H9 (cell line): ENCODE measurements around the gene SDR42E1. TPM values are rescaled to one million over a fixed set of nuclear protein-coding genes. Genes with fewer than 3 reads are reported as not detected.
"Not testable (repeated sequence)": the region's sequence is repeated elsewhere in the genome, so short reads cannot be mapped to it uniquely, and the experiment has no call there.

ENCODE experiments used
- DNase-seq: peaks from one replicate; pipeline ENCODE4 v3.0.0-alpha.2; 2017
- H2AFZ ChIP-seq: one replicate; pipeline ENCODE4 v1.6.1; 2013; ENCODE audit warnings: mild to moderate bottlenecking, low read length, control low read depth, moderate library complexity
- H2AK5ac ChIP-seq: 2 replicates; pipeline ENCODE4 v1.6.1; 2013; ENCODE audit warnings: low read length, control low read depth, mixed read lengths; ENCODE audit not compliant: insufficient read length
- H2BK120ac ChIP-seq: one replicate; pipeline ENCODE4 v1.6.1; 2013; ENCODE audit warnings: low read depth, mild to moderate bottlenecking, low read length, control low read depth, inconsistent platforms; ENCODE audit not compliant: poor library complexity, severe bottlenecking
- H2BK12ac ChIP-seq: 2 replicates; pipeline ENCODE4 v1.6.1; 2013; ENCODE audit warnings: low read length, control low read depth, mixed read lengths, low read depth; ENCODE audit not compliant: insufficient read length
- H2BK15ac ChIP-seq: 2 replicates; pipeline ENCODE4 v1.6.1; 2013; ENCODE audit warnings: low read depth, low read length, control low read depth
- H2BK20ac ChIP-seq: one replicate; pipeline ENCODE4 v1.6.1; 2013; ENCODE audit warnings: low read depth, mild to moderate bottlenecking, low read length, control low read depth, inconsistent platforms; ENCODE audit not compliant: poor library complexity, severe bottlenecking
- H2BK5ac ChIP-seq: 2 replicates; pipeline ENCODE4 v1.6.1; 2013; ENCODE audit warnings: low read length, control low read depth, mixed read lengths; ENCODE audit not compliant: insufficient read length
- H3K14ac ChIP-seq: 2 replicates; pipeline ENCODE4 v1.6.1; 2013; ENCODE audit warnings: low read length, control low read depth; ENCODE audit not compliant: insufficient read depth
- H3K18ac ChIP-seq: 2 replicates; pipeline ENCODE4 v1.6.1; 2013; ENCODE audit warnings: low read depth, mild to moderate bottlenecking, mixed read lengths, low read length, control low read depth; ENCODE audit not compliant: insufficient read length
- H3K23ac ChIP-seq: 2 replicates; pipeline ENCODE4 v1.6.1; 2013; ENCODE audit warnings: low read length, control low read depth, mixed read lengths, low read depth; ENCODE audit not compliant: insufficient read length
- H3K23me2 ChIP-seq: 2 replicates; pipeline ENCODE4 v1.6.1; 2013; ENCODE audit warnings: low read depth, mild to moderate bottlenecking, mixed read lengths, low read length, control low read depth; ENCODE audit not compliant: insufficient read length, poor library complexity, severe bottlenecking
- H3K27ac ChIP-seq: 2 replicates; pipeline ENCODE4 v1.5.1; 2013; ENCODE audit warnings: low read length, control low read depth, mixed read lengths, low read depth; ENCODE audit not compliant: insufficient read length
- H3K27me3 ChIP-seq: 2 replicates; pipeline ENCODE4 v1.6.1; 2013; ENCODE audit warnings: low read length, control low read depth, inconsistent platforms; ENCODE audit not compliant: insufficient read depth
- H3K4ac ChIP-seq: 2 replicates; pipeline ENCODE4 v1.6.1; 2013; ENCODE audit warnings: low read depth, mild to moderate bottlenecking, control low read depth, inconsistent platforms, low read length, moderate library complexity
- H3K4me1 ChIP-seq: 2 replicates; pipeline ENCODE4 v1.6.1; 2013; ENCODE audit warnings: low read length, control low read depth, inconsistent platforms; ENCODE audit not compliant: insufficient read depth
- H3K4me2 ChIP-seq: 2 replicates; pipeline ENCODE4 v1.6.1; 2013; ENCODE audit warnings: low read length, control low read depth, mixed read lengths; ENCODE audit not compliant: insufficient read length, insufficient read depth
- H3K56ac ChIP-seq: 2 replicates; pipeline ENCODE4 v1.6.1; 2013; ENCODE audit warnings: low read depth, mild to moderate bottlenecking, mixed read lengths, low read length, control low read depth; ENCODE audit not compliant: insufficient read length
- H3K79me1 ChIP-seq: 2 replicates; pipeline ENCODE4 v1.6.1; 2013; ENCODE audit warnings: low read depth, mild to moderate bottlenecking, moderate library complexity, low read length, control low read depth, inconsistent platforms; ENCODE audit not compliant: insufficient read depth, poor library complexity, severe bottlenecking
- H3K79me2 ChIP-seq: 2 replicates; pipeline ENCODE4 v1.6.1; 2013; ENCODE audit warnings: low read length, control low read depth, inconsistent platforms; ENCODE audit not compliant: insufficient read depth
- H3K9ac ChIP-seq: 2 replicates; pipeline ENCODE4 v1.6.1; 2013; ENCODE audit warnings: low read length, control low read depth, mixed read lengths; ENCODE audit not compliant: insufficient read length; ENCODE audit errors: extremely low read depth
- H3K9me3 ChIP-seq: one replicate; pipeline ENCODE4 v1.6.1; 2013; ENCODE audit warnings: low read depth, low read length, inconsistent platforms; ENCODE audit not compliant: control insufficient read depth
- H3T11ph ChIP-seq: one replicate; pipeline ENCODE4 v1.6.1; 2013; ENCODE audit warnings: mild to moderate bottlenecking, low read length, control low read depth, inconsistent platforms
- H4K20me1 ChIP-seq: one replicate; pipeline ENCODE4 v1.6.1; 2013; ENCODE audit not compliant: control insufficient read depth, insufficient read length, insufficient read depth
- H4K5ac ChIP-seq: 2 replicates; pipeline ENCODE4 v1.6.1; 2013; ENCODE audit warnings: low read depth, mild to moderate bottlenecking, mixed read lengths, low read length, control low read depth; ENCODE audit not compliant: insufficient read length
- H4K8ac ChIP-seq: replicated peaks from 2 replicates; pipeline ENCODE4 v1.6.1; 2013; ENCODE audit warnings: low read length, control low read depth, mixed read lengths, low read depth; ENCODE audit not compliant: insufficient read length
- H4K91ac ChIP-seq: 2 replicates; pipeline ENCODE4 v1.6.1; 2013; ENCODE audit warnings: low read depth, mild to moderate bottlenecking, moderate library complexity, mixed read lengths, low read length, control low read depth; ENCODE audit not compliant: insufficient read length
- H3K27ac Mint-ChIP-seq, 3 experiments: 2 replicates in 2 of 3; 3 replicates in 1 of 3; pipeline ENCODE4 v1.8.0; 2020 to 2021; ENCODE audit warnings: mixed read lengths in 3 of 3, mild to moderate bottlenecking in 1 of 3, moderate library complexity in 1 of 3
- H3K27me3 Mint-ChIP-seq: 2 replicates; pipeline ENCODE4 v1.8.0; 2021; ENCODE audit warnings: low read depth, mild to moderate bottlenecking, moderate library complexity, mixed read lengths
- H3K36me3 Mint-ChIP-seq, 3 experiments: 2 replicates in 2 of 3; 3 replicates in 1 of 3; pipeline ENCODE4 v1.8.0; 2020 to 2021; ENCODE audit warnings: low read depth in 3 of 3, mixed read lengths in 3 of 3; ENCODE audit not compliant: insufficient read depth in 1 of 3
- H3K4me1 Mint-ChIP-seq, 2 experiments: 2 replicates each; pipeline ENCODE4 v1.8.0; 2020; ENCODE audit warnings: mixed read lengths in 2 of 2
- H3K4me3 Mint-ChIP-seq, 2 experiments: 2 replicates in 1 of 2; 3 replicates in 1 of 2; pipeline ENCODE4 v1.8.0; 2020 to 2021; ENCODE audit warnings: mild to moderate bottlenecking in 2 of 2, mixed read lengths in 2 of 2, moderate library complexity in 1 of 2
- H3K9me3 Mint-ChIP-seq, 2 experiments: 2 replicates in 1 of 2; 3 replicates in 1 of 2; pipeline ENCODE4 v1.8.0; 2020; ENCODE audit warnings: mild to moderate bottlenecking in 2 of 2, mixed read lengths in 2 of 2, moderate library complexity in 1 of 2
- WGBS: extraction: QIAGEN DNeasy Blood & Tissue Kit; methylation state at CpG from one replicate; pipeline ENCODE4 v1.1.7; 2013; ENCODE audit warnings: missing lambda C conversion rate, low lambda C conversion rate, mixed read lengths; ENCODE audit not compliant: insufficient read length; ENCODE audit errors: extremely low coverage; 5-methylcytosine and 5-hydroxymethylcytosine counted together
- total RNA-seq: library from RNA; stranded (reverse); gene quantifications from 2 replicates; pipeline ENCODE4 v1.2.1, GENCODE V29; 2021
- TF ChIP-seq, protein P1 (sequence below): fragments of 200-600 bp; sonication (generic); conservative IDR thresholded peaks from 3 replicates; pipeline ENCODE4 v1.8.0; 2021; ENCODE audit warnings: antibody characterized with exemption, mild to moderate bottlenecking

The SDR42E1 gene
- total RNA-seq, 1 experiment from 2014 or later = not detected

DNA sequence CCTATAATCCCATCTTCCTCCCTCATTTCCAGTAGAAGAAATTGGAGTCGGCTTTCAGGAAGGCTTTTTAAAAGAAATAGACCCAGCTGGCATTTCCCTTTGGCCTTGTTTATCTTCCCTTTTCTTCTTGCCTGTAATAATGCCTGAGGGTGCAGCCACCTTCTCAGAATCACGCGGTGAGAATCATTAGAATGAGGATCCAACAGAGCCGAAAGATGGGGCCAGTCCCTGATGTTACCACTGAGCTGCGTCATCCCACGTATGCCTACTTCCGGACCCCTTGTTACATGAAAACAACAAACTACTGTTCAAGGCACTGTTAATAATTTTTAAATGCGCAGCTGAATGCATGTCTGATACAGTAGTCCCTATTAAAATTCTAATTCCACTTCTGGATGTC lies 24.1 kb downstream of the SDR42E1 start:
- Histone ChIP-seq H3K27me3 (no peaks in the 10 kb centered on the region), H3K79me2 (no peaks in the 10 kb centered on the region), H3K18ac (no peak overlapping the region), H3K27ac (no peak overlapping the region), H2AFZ (no peak overlapping the region), H2BK12ac (no peak overlapping the region), H4K91ac (no peak overlapping the region), H3K23ac (no peak overlapping the region), H3K79me1 (no peaks in the 10 kb centered on the region), H3K4me2 (no peak overlapping the region), H2BK15ac (no peak overlapping the region), H2BK5ac (no peak overlapping the region), H3K4me1 (no peaks in the 10 kb centered on the region), H2BK120ac (no peak overlapping the region), H3K9ac (no peak overlapping the region), H3K23me2 (no peaks in the 10 kb centered on the region), H4K20me1 (no peaks in the 10 kb centered on the region), H4K5ac (no peak overlapping the region), H2BK20ac (no peak overlapping the region), H3K14ac (no peak overlapping the region), H3T11ph (no peak overlapping the region), H2AK5ac (no peak overlapping the region), H3K56ac (no peak overlapping the region), H3K4ac (no peak overlapping the region), H3K9me3 (no peaks in the 10 kb centered on the region), H4K8ac (no peak overlapping the region)
- Mint-ChIP-seq H3K4me1 (peaks cover 5 to 6% of the 10 kb centered on the region in 2 experiments; a peak in 2 of 4 replicates), H3K4me3 (no peak overlapping the region), H3K36me3 (no peaks in the 10 kb centered on the region), H3K27ac (no peak overlapping the region), H3K9me3 (no peaks in the 10 kb centered on the region), H3K27me3 (no peaks in the 10 kb centered on the region; the same call in 1 of the 2 replicates)
- TF ChIP-seq, protein P1, sequence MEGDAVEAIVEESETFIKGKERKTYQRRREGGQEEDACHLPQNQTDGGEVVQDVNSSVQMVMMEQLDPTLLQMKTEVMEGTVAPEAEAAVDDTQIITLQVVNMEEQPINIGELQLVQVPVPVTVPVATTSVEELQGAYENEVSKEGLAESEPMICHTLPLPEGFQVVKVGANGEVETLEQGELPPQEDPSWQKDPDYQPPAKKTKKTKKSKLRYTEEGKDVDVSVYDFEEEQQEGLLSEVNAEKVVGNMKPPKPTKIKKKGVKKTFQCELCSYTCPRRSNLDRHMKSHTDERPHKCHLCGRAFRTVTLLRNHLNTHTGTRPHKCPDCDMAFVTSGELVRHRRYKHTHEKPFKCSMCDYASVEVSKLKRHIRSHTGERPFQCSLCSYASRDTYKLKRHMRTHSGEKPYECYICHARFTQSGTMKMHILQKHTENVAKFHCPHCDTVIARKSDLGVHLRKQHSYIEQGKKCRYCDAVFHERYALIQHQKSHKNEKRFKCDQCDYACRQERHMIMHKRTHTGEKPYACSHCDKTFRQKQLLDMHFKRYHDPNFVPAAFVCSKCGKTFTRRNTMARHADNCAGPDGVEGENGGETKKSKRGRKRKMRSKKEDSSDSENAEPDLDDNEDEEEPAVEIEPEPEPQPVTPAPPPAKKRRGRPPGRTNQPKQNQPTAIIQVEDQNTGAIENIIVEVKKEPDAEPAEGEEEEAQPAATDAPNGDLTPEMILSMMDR = no peak
- no CpG with 5 or more reads among the region's 8 CpGs for WGBS
- no peak for DNase-seq

DNA sequence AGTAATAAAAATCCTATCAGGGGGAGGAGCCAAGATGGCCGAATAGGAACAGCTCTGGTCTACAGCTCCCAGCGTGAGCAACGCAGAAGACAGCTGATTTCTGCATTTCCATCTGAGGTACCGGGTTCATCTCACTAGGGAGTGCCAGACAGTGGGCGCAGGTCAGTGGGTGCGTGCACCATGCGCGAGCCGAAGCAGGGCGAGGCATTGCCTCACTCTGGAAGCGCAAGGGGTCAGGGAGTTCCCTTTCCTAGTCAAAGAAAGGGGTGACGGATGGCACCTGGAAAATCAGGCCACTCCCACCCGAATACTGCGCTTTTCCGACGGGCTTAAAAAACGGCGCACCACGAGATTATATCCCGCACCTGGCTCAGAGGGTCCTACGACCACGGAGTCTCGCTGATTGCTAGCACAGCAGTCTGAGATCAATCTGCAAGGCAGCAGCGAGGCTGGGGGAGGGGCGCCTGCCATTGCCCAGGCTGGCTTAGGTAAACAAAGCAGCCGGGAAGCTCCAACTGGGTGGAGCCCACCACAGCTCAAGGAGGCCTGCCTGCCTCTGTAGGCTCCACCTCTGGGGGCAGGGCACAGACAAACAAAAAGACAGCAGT lies 33.8 kb downstream of the SDR42E1 start:
- Mint-ChIP-seq H3K9me3 (peaks cover 38 to 48% of the 10 kb centered on the region in 2 experiments), H3K4me3 (peak overlapping the region in 1 of 2 experiments; percentile 40; a peak in 1 of 5 replicates), H3K4me1 (peaks cover 40 to 43% of the 10 kb centered on the region in 2 experiments), H3K27ac (peak overlapping the region in 2 of 3 experiments; percentile 80 to 93; a peak in 3 of 7 replicates), H3K36me3 (peaks cover 12 to 46% (median 20%) of the 10 kb centered on the region in 3 experiments)
- not testable (repeated sequence) for H3K79me2 ChIP-seq, H2BK120ac ChIP-seq, H3K18ac ChIP-seq, H3K27me3 Mint-ChIP-seq, H3K27me3 ChIP-seq, H4K5ac ChIP-seq, H3K23ac ChIP-seq, H3K23me2 ChIP-seq, H2BK5ac ChIP-seq, H3K9me3 ChIP-seq, H4K91ac ChIP-seq, H3K14ac ChIP-seq, H2AFZ ChIP-seq, H4K8ac ChIP-seq, H3K9ac ChIP-seq, H3K4ac ChIP-seq, H2AK5ac ChIP-seq, H2BK12ac ChIP-seq, H3K27ac ChIP-seq, H3K4me1 ChIP-seq, H2BK20ac ChIP-seq, H3K79me1 ChIP-seq, H3T11ph ChIP-seq, DNase-seq, H3K4me2 ChIP-seq, H4K20me1 ChIP-seq, H2BK15ac ChIP-seq, H3K56ac ChIP-seq
- no CpG with 5 or more reads among the region's 26 CpGs for WGBS
